HCT116 (cell line): ENCODE results near the gene CCDC85B. TPM values are rescaled to one million over a fixed set of nuclear protein-coding genes. Genes with fewer than 3 reads are reported as not detected.

Source experiments
- ATAC-seq: fragments of 200-7000 bp; cut with Tn5 transposase; 2 replicates; pipeline ENCODE4 v1.9.1; 2020; ENCODE audit warnings: mild to moderate bottlenecking, moderate library complexity
- BruUV-seq: library from RNA; stranded (reverse); fragments of 400-500 nt; replicated peaks from 2 replicates; lab custom pipeline; 2021; lab: Mats Ljungman, UMichigan
- CTCF ChIA-PET: fragments of 300-600 bp; sonication (Branson Sonifier 250); formaldehyde crosslinking; loops from one replicate; lab custom pipeline; 2021; ENCODE audit warnings: antibody characterized with exemption; lab: Charles Lee
- POLR2A ChIA-PET: fragments of 300-600, 350-600 bp; sonication (Branson Sonifier 250); formaldehyde crosslinking; loops from one replicate; lab custom pipeline; 2021; ENCODE audit warnings: antibody characterized with exemption; lab: Charles Lee
- RAD21 ChIA-PET, 2 experiments: fragments of 300-600 bp; sonication (Branson Sonifier 250); formaldehyde crosslinking; loops; one replicate each; lab custom pipeline; 2023; ENCODE audit warnings: low total read pairs in 2 of 2; ENCODE audit not compliant: uncharacterized antibody in 2 of 2, unreplicated experiment in 2 of 2, low non-redundant PET in 1 of 2; lab: Charles Lee
- DNase-seq: peaks from one replicate; pipeline ENCODE4 v3.0.0-alpha.2; 2010; ENCODE audit warnings: low read depth, low spot score
- H2AFZ ChIP-seq: fragments of 200-600 bp; shearing (Covaris generic), sonication (generic); 2 replicates; pipeline ENCODE4 v1.6.1; 2017; ENCODE audit warnings: low read depth, mixed run types, mixed read lengths, antibody characterized with exemption, low read length; ENCODE audit not compliant: poor library complexity, severe bottlenecking
- H3K27ac ChIP-seq: 2 replicates; pipeline ENCODE4 v1.5.1; 2012; ENCODE audit warnings: low read depth, low read length
- H3K27me3 ChIP-seq: fragments of 200-600 bp; sonication (generic); 2 replicates; pipeline ENCODE4 v1.6.1; 2016; ENCODE audit warnings: mixed run types, low read length, mixed read lengths; ENCODE audit not compliant: insufficient read depth
- H3K36me3 ChIP-seq, 2 experiments: fragments of 200-500 bp in 1 of 2; fragments of 200-600 bp in 1 of 2; sonication (Bioruptor generic) in 1 of 2; sonication (generic) in 1 of 2; 2 replicates each; pipeline versions ENCODE4 v1.5.1 to v1.6.1; 2014 to 2016; ENCODE audit warnings: low read length in 2 of 2, inconsistent platforms in 1 of 2, mixed read lengths in 1 of 2, mixed run types in 1 of 2; ENCODE audit not compliant: insufficient read depth in 2 of 2, control insufficient read depth in 1 of 2
- H3K4me1 ChIP-seq, 2 experiments: fragments of 200-600 bp in 1 of 2; sonication (generic) in 1 of 2; 2 replicates each; pipeline versions ENCODE4 v1.5.1 to v1.6.1; 2012 to 2017; ENCODE audit warnings: low read length in 2 of 2, inconsistent platforms in 1 of 2, mild to moderate bottlenecking in 1 of 2, mixed read lengths in 1 of 2, mixed run types in 1 of 2, moderate library complexity in 1 of 2; ENCODE audit not compliant: insufficient read depth in 2 of 2, control insufficient read depth in 1 of 2
- H3K4me2 ChIP-seq: fragments of 200-600 bp; sonication (generic); 2 replicates; pipeline ENCODE4 v1.6.1; 2017; ENCODE audit warnings: mixed run types, low read length, mixed read lengths
- H3K4me3 ChIP-seq, 2 experiments: fragments of 200-600 bp in 1 of 2; sonication (generic) in 1 of 2; replicated peaks in 1 of 2; 2 replicates each; pipeline ENCODE4 v1.5.1; 2011 to 2016; ENCODE audit warnings: low read length in 2 of 2, control low read depth in 1 of 2, low read depth in 1 of 2, mild to moderate bottlenecking in 1 of 2, mixed read lengths in 1 of 2, mixed run types in 1 of 2
- H3K79me2 ChIP-seq: fragments of 200-600 bp; sonication (generic); 2 replicates; pipeline ENCODE4 v1.6.1; 2017; ENCODE audit warnings: mild to moderate bottlenecking, mixed run types, low read length, moderate library complexity, mixed read lengths; ENCODE audit not compliant: insufficient read depth
- H3K9ac ChIP-seq: fragments of 200-600 bp; sonication (generic); 2 replicates; pipeline ENCODE4 v1.6.1; 2016; ENCODE audit warnings: low read length, mixed read lengths
- H3K9me2 ChIP-seq: fragments of 200-600 bp; sonication (generic), shearing (Covaris generic); 2 replicates; pipeline ENCODE4 v1.6.1; 2017; ENCODE audit warnings: mixed run types, mild to moderate bottlenecking, moderate library complexity; ENCODE audit not compliant: insufficient read depth
- H3K9me3 ChIP-seq, 2 experiments: fragments of 200-500 bp in 1 of 2; fragments of 200-600 bp in 1 of 2; sonication (Bioruptor generic) in 1 of 2; sonication (generic) in 1 of 2; 2 replicates each; pipeline ENCODE4 v1.6.1; 2014 to 2017; ENCODE audit warnings: low read length in 2 of 2, mixed read lengths in 2 of 2, inconsistent platforms in 1 of 2, low read depth in 1 of 2, mild to moderate bottlenecking in 1 of 2, mixed run types in 1 of 2, moderate library complexity in 1 of 2; ENCODE audit not compliant: control insufficient read depth in 1 of 2, insufficient read depth in 1 of 2
- H4K20me1 ChIP-seq: fragments of 200-600 bp; sonication (generic), shearing (Covaris generic); 2 replicates; pipeline ENCODE4 v1.6.1; 2017; ENCODE audit warnings: mixed run types, mild to moderate bottlenecking, moderate library complexity; ENCODE audit not compliant: insufficient read depth
- CBX3 ChIP-seq: IDR thresholded peaks from 2 replicates; pipeline ENCODE4 v1.6.1; 2012; ENCODE audit warnings: low read depth
- CEBPB ChIP-seq: IDR thresholded peaks from 2 replicates; pipeline ENCODE4 v1.6.1; 2012; ENCODE audit warnings: low read depth
- EGR1 ChIP-seq: IDR thresholded peaks from 2 replicates; pipeline ENCODE4 v1.6.1; 2012; ENCODE audit warnings: low read depth
- ELF1 ChIP-seq: IDR thresholded peaks from 2 replicates; pipeline ENCODE4 v1.6.1; 2012; ENCODE audit warnings: low read depth, borderline replicate concordance
- EZH2phosphoT487 ChIP-seq: fragments of 200-600 bp; IDR thresholded peaks from 2 replicates; pipeline ENCODE4 v1.6.1; 2018; ENCODE audit warnings: antibody characterized with exemption, borderline replicate concordance
- JUND ChIP-seq: IDR thresholded peaks from 2 replicates; pipeline ENCODE4 v1.6.1; 2012
- RAD21 ChIP-seq: IDR thresholded peaks from 2 replicates; pipeline ENCODE4 v1.6.1; 2012; ENCODE audit warnings: low read depth, mild to moderate bottlenecking
- SIN3A ChIP-seq: IDR thresholded peaks from 2 replicates; pipeline ENCODE4 v1.6.1; 2012; ENCODE audit warnings: low read depth
- SP1 ChIP-seq: IDR thresholded peaks from 2 replicates; pipeline ENCODE4 v1.6.1; 2012; ENCODE audit warnings: low read depth
- SRF ChIP-seq: IDR thresholded peaks from 2 replicates; pipeline ENCODE4 v1.6.1; 2012; ENCODE audit warnings: low read depth
- TCF7L2 ChIP-seq: IDR thresholded peaks from 2 replicates; pipeline ENCODE4 v1.7.0; 2011; ENCODE audit warnings: borderline replicate concordance, inconsistent platforms; ENCODE audit not compliant: insufficient read depth, insufficient read length; ENCODE audit errors: extremely low read depth
- ZFX ChIP-seq: fragments of 450-650 bp; IDR thresholded peaks from 2 replicates; pipeline ENCODE4 v1.6.1; 2017
- ZNF274 ChIP-seq: fragments of 200-500 bp; sonication (Bioruptor generic); IDR thresholded peaks from 2 replicates; pipeline ENCODE4 v1.6.1; 2014; ENCODE audit warnings: mild to moderate bottlenecking, low read depth, low read length, inconsistent platforms
- intact Hi-C: fragments of 100-400 bp; cut with micrococcal nuclease; formaldehyde crosslinking; loops from 2 replicates; pipeline ENCODE4 v1.10.0; 2022
- total RNA-seq: library from RNA; stranded (reverse); gene quantifications from one replicate; pipeline ENCODE4 v1.2.1, GENCODE V29; 2021; ENCODE audit not compliant: unreplicated experiment
- TF ChIP-seq, protein P1 (sequence below): IDR thresholded peaks from 2 replicates; pipeline ENCODE4 v1.6.1; 2012
- TF ChIP-seq, protein P2 (sequence below), 3 experiments: fragments of 200-600 bp in 1 of 3; sonication (generic) in 1 of 3; IDR thresholded peaks in 2 of 3; conservative IDR thresholded peaks in 1 of 3; 2 replicates each; pipeline ENCODE4 v1.5.1; 2012 to 2017; ENCODE audit warnings: low read depth in 2 of 3, low read length in 2 of 3, antibody characterized with exemption in 1 of 3, borderline replicate concordance in 1 of 3, control low read depth in 1 of 3, mild to moderate bottlenecking in 1 of 3, mixed read lengths in 1 of 3, mixed run types in 1 of 3, moderate library complexity in 1 of 3; ENCODE audit not compliant: insufficient read depth in 1 of 3
- TF ChIP-seq, protein P3 (sequence below): IDR thresholded peaks from 2 replicates; pipeline ENCODE4 v1.6.1; 2012; ENCODE audit warnings: low read depth

Gene CCDC85B
- total RNA-seq, 1 experiment from 2014 or later: 84.3 TPM

DNA sequence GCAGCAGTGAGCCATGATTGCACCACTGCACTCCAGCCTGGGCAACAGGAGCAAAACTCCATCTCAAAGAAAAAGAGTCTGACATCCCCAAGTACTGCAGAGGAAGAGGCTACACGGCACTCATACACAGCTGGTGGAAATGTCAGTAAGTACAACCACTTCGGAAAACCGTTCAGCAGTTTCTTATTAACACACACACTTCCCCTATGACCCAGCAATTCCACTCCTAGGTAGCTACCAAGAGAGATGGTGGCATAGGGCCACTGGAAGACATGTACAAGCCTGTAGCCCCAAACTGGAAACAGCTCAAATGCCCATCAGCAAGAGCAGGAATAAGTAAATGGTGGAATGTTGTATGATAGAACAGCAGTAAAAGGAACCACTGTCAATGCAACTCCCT lies 32.1 kb downstream of the CCDC85B start:
- Histone ChIP-seq H3K9me3 (no peaks in the 10 kb centered on the region), H3K4me3 (no peak overlapping the region), H2AFZ (no peak overlapping the region), H3K79me2 (peaks cover 29% of the 10 kb centered on the region), H3K9me2 (no peaks in the 10 kb centered on the region), H4K20me1 (no peaks in the 10 kb centered on the region), H3K27ac (no peak overlapping the region), H3K9ac (no peak overlapping the region), H3K36me3 (peaks cover 5 to 27% of the 10 kb centered on the region in 2 experiments; a peak in 3 of 4 replicates), H3K4me1 (peaks cover 9 to 19% of the 10 kb centered on the region in 2 experiments), H3K27me3 (no peaks in the 10 kb centered on the region), H3K4me2 (no peak overlapping the region)
- ChIA-PET RAD21 (no interaction called here), POLR2A (no interaction called here), CTCF (interaction anchor here (1.1 kb wide), 1 partner anchor 9 kb away, joined by 3 read pairs; no protein-coding TSS in a partner anchor)
- TF ChIP-seq RAD21 (no peak), SP1 (no peak), EGR1 (no peak), CEBPB (no peak), ELF1 (no peak), EZH2phosphoT487 (no peak), SRF (no peak)
- TF ChIP-seq, protein P1, sequence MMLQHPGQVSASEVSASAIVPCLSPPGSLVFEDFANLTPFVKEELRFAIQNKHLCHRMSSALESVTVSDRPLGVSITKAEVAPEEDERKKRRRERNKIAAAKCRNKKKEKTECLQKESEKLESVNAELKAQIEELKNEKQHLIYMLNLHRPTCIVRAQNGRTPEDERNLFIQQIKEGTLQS: no peak
- DNase-seq (no peak), ATAC-seq (no peak)
- no TSS peak for BruUV-seq
- intact Hi-C loops: no loop called here

DNA sequence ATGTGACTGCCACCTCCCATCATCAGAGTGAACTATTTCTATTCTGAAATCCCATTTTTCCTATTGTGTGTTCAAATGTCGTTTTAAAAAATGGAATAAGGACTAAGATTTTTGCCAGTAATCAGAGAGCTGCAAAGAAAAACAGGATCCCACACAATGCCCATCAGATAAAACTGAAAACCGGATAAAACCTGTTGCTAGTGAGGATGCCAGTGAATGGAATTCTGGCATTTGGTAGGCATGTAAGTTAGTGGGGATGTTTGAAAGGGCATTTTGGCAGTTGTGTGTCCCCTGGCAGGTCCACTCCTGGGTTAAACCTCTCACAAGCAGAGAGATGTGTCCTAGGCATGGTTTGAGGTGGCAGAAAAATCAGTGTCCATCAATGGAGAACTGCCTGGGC lies 34.9 kb downstream of the CCDC85B start:
- ChIA-PET POLR2A (no interaction called here), RAD21 (no interaction called here), CTCF (no interaction called here)
- no peaks in the 10 kb centered on the region for H3K9me2 ChIP-seq
- no peaks in the 10 kb centered on the region for H3K27me3 ChIP-seq
- no peak overlapping the region for H3K9ac ChIP-seq
- peaks cover 5 to 6% of the 10 kb centered on the region in 2 experiments; a peak in 3 of 4 replicates for H3K4me1 ChIP-seq
- no peaks in the 10 kb centered on the region for H3K9me3 ChIP-seq
- H3K4me2 ChIP-seq: no peak overlapping the region
- ATAC-seq (no peak), DNase-seq (no peak)
- H3K27ac ChIP-seq: no peak overlapping the region
- H4K20me1 ChIP-seq: no peaks in the 10 kb centered on the region
- no peak overlapping the region for H3K4me3 ChIP-seq
- H3K36me3 ChIP-seq: peaks cover 5 to 20% of the 10 kb centered on the region in 2 experiments; a peak in 3 of 4 replicates
- peaks cover 7% of the 10 kb centered on the region; the same call in 1 of the 2 replicates for H3K79me2 ChIP-seq
- no TSS peak for BruUV-seq
- intact Hi-C loops: no loop called here
- H2AFZ ChIP-seq: no peak overlapping the region
- TF ChIP-seq ZNF274: no peak
- no peak for TF ChIP-seq SIN3A
- TF ChIP-seq TCF7L2: no peak
- no peak for TF ChIP-seq JUND
- TF ChIP-seq SRF: no peak
- TF ChIP-seq, protein P2, sequence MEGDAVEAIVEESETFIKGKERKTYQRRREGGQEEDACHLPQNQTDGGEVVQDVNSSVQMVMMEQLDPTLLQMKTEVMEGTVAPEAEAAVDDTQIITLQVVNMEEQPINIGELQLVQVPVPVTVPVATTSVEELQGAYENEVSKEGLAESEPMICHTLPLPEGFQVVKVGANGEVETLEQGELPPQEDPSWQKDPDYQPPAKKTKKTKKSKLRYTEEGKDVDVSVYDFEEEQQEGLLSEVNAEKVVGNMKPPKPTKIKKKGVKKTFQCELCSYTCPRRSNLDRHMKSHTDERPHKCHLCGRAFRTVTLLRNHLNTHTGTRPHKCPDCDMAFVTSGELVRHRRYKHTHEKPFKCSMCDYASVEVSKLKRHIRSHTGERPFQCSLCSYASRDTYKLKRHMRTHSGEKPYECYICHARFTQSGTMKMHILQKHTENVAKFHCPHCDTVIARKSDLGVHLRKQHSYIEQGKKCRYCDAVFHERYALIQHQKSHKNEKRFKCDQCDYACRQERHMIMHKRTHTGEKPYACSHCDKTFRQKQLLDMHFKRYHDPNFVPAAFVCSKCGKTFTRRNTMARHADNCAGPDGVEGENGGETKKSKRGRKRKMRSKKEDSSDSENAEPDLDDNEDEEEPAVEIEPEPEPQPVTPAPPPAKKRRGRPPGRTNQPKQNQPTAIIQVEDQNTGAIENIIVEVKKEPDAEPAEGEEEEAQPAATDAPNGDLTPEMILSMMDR (IDR thresholded peaks at IDR 0.05 in 2 of 3, conservative IDR thresholded peaks at IDR 0.05 in 1 of 3; ENCODE audit: borderline replicate concordance in 1 of 3, insufficient read depth in 1 of 3, low read depth in 2 of 3, low read length in 2 of 3): no peak
- no peak for TF ChIP-seq EGR1
- TF ChIP-seq, protein P3, sequence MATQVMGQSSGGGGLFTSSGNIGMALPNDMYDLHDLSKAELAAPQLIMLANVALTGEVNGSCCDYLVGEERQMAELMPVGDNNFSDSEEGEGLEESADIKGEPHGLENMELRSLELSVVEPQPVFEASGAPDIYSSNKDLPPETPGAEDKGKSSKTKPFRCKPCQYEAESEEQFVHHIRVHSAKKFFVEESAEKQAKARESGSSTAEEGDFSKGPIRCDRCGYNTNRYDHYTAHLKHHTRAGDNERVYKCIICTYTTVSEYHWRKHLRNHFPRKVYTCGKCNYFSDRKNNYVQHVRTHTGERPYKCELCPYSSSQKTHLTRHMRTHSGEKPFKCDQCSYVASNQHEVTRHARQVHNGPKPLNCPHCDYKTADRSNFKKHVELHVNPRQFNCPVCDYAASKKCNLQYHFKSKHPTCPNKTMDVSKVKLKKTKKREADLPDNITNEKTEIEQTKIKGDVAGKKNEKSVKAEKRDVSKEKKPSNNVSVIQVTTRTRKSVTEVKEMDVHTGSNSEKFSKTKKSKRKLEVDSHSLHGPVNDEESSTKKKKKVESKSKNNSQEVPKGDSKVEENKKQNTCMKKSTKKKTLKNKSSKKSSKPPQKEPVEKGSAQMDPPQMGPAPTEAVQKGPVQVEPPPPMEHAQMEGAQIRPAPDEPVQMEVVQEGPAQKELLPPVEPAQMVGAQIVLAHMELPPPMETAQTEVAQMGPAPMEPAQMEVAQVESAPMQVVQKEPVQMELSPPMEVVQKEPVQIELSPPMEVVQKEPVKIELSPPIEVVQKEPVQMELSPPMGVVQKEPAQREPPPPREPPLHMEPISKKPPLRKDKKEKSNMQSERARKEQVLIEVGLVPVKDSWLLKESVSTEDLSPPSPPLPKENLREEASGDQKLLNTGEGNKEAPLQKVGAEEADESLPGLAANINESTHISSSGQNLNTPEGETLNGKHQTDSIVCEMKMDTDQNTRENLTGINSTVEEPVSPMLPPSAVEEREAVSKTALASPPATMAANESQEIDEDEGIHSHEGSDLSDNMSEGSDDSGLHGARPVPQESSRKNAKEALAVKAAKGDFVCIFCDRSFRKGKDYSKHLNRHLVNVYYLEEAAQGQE: no peak
- TF ChIP-seq, protein P1: no peak
- no peak for TF ChIP-seq RAD21
- TF ChIP-seq CBX3: no peak
- no peak for TF ChIP-seq ZFX
